CD4-positive, alpha-beta T cell (primary cell): Measurements from ENCODE around the gene AHRR. TPM values are rescaled to one million over a fixed set of nuclear protein-coding genes. Genes with fewer than 3 reads are reported as not detected.

ENCODE experiments used
- ATAC-seq: fragments of 200-7000 bp; cut with Tn5 transposase; one replicate; pipeline ENCODE4 v1.10.0; 2022; ENCODE audit warnings: mild to moderate bottlenecking; ENCODE audit not compliant: poor library complexity
- CTCF ChIA-PET: fragments of 350-600 bp; sonication (Branson Sonifier 250); formaldehyde crosslinking; loops from one replicate; lab custom pipeline; 2021; ENCODE audit warnings: antibody characterized with exemption, inconsistent platforms; lab: Charles Lee
- POLR2A ChIA-PET: fragments of 350-600 bp; sonication (Branson Sonifier 250); formaldehyde crosslinking; loops from one replicate; lab custom pipeline; 2021; ENCODE audit warnings: antibody characterized with exemption, inconsistent platforms; lab: Charles Lee
- DNase-seq, 14 experiments: peaks; one replicate each; pipeline ENCODE4 v3.0.0-alpha.2; 2013 to 2020; ENCODE audit warnings: mixed read lengths in 2 of 14
- H3K27ac ChIP-seq, 2 donors: one replicate each; pipeline versions ENCODE4 v1.5.1 to v1.7.0; 2013; ENCODE audit warnings: low read length in 2 of 2, low read depth in 1 of 2, mild to moderate bottlenecking in 1 of 2
- H3K27me3 ChIP-seq, 2 experiments: 1 replicate in 1 of 2; 2 replicates in 1 of 2; pipeline versions ENCODE4 v1.6.1 to v1.7.0; 2013; ENCODE audit warnings: low read length in 2 of 2, control low read depth in 1 of 2, mild to moderate bottlenecking in 1 of 2, moderate library complexity in 1 of 2; ENCODE audit not compliant: insufficient read depth in 2 of 2, control insufficient read depth in 1 of 2
- H3K36me3 ChIP-seq: one replicate; pipeline ENCODE4 v1.6.1; 2013; ENCODE audit warnings: low read length, control low read depth; ENCODE audit not compliant: insufficient read depth
- H3K4me1 ChIP-seq: one replicate; pipeline ENCODE4 v1.6.1; 2013; ENCODE audit warnings: low read length, control low read depth; ENCODE audit not compliant: insufficient read depth
- H3K4me3 ChIP-seq: one replicate; pipeline ENCODE4 v1.5.1; 2013; ENCODE audit warnings: mild to moderate bottlenecking, low read length, moderate library complexity
- H3K9me3 ChIP-seq, 2 experiments: 1 replicate in 1 of 2; 2 replicates in 1 of 2; pipeline versions ENCODE4 v1.6.1 to v1.7.0; 2013; ENCODE audit warnings: low read length in 2 of 2, mild to moderate bottlenecking in 2 of 2, control low read depth in 1 of 2, moderate library complexity in 1 of 2; ENCODE audit not compliant: control insufficient read depth in 1 of 2, insufficient read depth in 1 of 2
- H3K27ac Mint-ChIP-seq: one replicate; pipeline ENCODE4 v1.8.0; 2020; ENCODE audit warnings: mixed read lengths
- H3K27me3 Mint-ChIP-seq: one replicate; pipeline ENCODE4 v1.8.0; 2021; ENCODE audit warnings: mixed read lengths
- H3K36me3 Mint-ChIP-seq: one replicate; pipeline ENCODE4 v1.8.0; 2021; ENCODE audit warnings: low read depth, mixed read lengths
- H3K4me1 Mint-ChIP-seq: one replicate; pipeline ENCODE4 v1.8.0; 2021; ENCODE audit warnings: low read depth, mixed read lengths
- H3K4me3 Mint-ChIP-seq: one replicate; pipeline ENCODE4 v1.8.0; 2020; ENCODE audit warnings: mild to moderate bottlenecking, mixed read lengths
- H3K9me3 Mint-ChIP-seq: one replicate; pipeline ENCODE4 v1.8.0; 2020; ENCODE audit warnings: mixed read lengths
- CTCF ChIP-seq: fragments of 200-600 bp; IDR thresholded peaks from one replicate; pipeline ENCODE4 v1.8.0; 2022; ENCODE audit warnings: antibody characterized with exemption, mild to moderate bottlenecking
- intact Hi-C, 2 experiments: fragments of 100-400 bp; cut with DNase I in 1 of 2; cut with micrococcal nuclease in 1 of 2; formaldehyde crosslinking; loops; one replicate each; pipeline versions ENCODE4 v1.15.1 to v1.9.0; 2023 to 2025; cut with DNase I, micrococcal nuclease
- total RNA-seq, 174 experiments: library from RNA in 2 of 174; stranded (reverse) in 2 of 174; gene quantifications; one replicate each; pipeline ENCODE4 v1.2.3 and lab custom pipeline; 2021 to 2026

Gene AHRR
- total RNA-seq, 2 experiments from 2014 or later, result 0.45 to 0.63 TPM

DNA sequence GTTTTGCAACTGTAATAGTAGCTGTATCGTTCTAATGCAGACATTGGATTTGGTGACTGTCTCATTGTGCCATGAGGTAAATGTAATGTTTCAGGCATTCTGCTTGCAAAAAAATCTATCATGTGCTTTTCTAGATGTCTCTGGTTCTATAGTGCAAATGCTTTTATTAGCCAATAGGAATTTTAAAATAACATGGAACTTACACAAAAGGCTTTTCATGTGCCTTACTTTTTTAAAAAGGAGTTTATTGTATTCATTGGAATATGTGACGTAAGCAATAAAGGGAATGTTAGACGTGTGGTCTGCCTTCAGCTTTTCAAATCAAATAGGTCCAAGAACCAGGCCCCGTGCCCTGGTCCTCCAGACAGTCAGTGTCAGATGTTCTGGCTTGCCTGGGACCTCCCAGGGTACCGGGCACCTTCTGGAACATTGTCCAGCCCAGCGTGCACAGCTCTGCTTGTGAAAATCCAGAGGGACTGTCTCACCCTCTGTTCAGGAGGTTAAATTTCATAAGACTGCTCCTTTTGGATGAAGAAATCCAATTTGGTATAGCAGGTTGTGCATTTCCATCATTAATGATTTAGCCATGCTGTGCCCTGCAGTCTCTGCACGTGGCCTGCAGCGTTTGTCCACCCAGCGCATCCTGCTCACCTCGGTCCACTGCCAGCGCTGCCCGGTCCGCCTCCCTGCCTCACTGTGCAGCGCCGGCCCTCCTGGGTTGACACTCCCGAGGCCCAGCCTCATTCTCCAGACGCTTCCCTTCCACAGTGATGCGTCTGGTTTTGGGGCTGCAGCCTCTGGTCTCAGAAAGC lies 6.6 kb upstream of the AHRR start:
- no peaks in the 10 kb centered on the region for H3K9me3 Mint-ChIP-seq
- H3K4me3 Mint-ChIP-seq, result no peak overlapping the region
- H3K27ac Mint-ChIP-seq, result no peak overlapping the region
- ATAC-seq (no peak), DNase-seq (no peak)
- no peaks in the 10 kb centered on the region for H3K4me1 Mint-ChIP-seq
- H3K27me3 ChIP-seq, result peaks cover 10 to 17% of the 10 kb centered on the region in 2 experiments
- H3K4me3 ChIP-seq, result no peak overlapping the region
- peaks cover 48% of the 10 kb centered on the region for H3K36me3 ChIP-seq
- TF ChIP-seq CTCF, result no peak
- no peak overlapping the region for H3K27ac ChIP-seq
- H3K27me3 Mint-ChIP-seq, result peaks cover 7% of the 10 kb centered on the region
- H3K9me3 ChIP-seq, result peaks cover 0 to 7% of the 10 kb centered on the region in 2 experiments
- ChIA-PET CTCF (no interaction called here), POLR2A (no interaction called here)
- intact Hi-C loops, result no loop called here
- H3K36me3 Mint-ChIP-seq, result peaks cover 24% of the 10 kb centered on the region
- H3K4me1 ChIP-seq, result peaks cover 3% of the 10 kb centered on the region

- intact Hi-C loops, result loop anchor here in 1 of 2 experiments (2.0 kb wide), 1 partner anchor 111 kb away; no protein-coding TSS in a partner anchor
- Mint-ChIP-seq H3K4me1 (no peaks in the 10 kb centered on the region), H3K27me3 (peaks cover 12% of the 10 kb centered on the region), H3K9me3 (no peaks in the 10 kb centered on the region), H3K36me3 (peaks cover 24% of the 10 kb centered on the region), H3K27ac (no peak overlapping the region), H3K4me3 (no peak overlapping the region)
- TF ChIP-seq CTCF, result no peak
- peaks cover 5% of the 10 kb centered on the region for H3K4me1 ChIP-seq
- peaks cover 0 to 7% of the 10 kb centered on the region in 2 experiments for H3K9me3 ChIP-seq
- H3K36me3 ChIP-seq, result peaks cover 40% of the 10 kb centered on the region
- POLR2A ChIA-PET, result no interaction called here
- no peak overlapping the region for H3K4me3 ChIP-seq
- no peak overlapping the region for H3K27ac ChIP-seq
- H3K27me3 ChIP-seq, result peaks cover 17 to 24% of the 10 kb centered on the region in 2 experiments
- DNase-seq (no peak), ATAC-seq (no peak)
- CTCF ChIA-PET, result no interaction called here
These were observed 5.9 kb upstream of the AHRR start for GRCh38 chr5:315488-316209.

DNA sequence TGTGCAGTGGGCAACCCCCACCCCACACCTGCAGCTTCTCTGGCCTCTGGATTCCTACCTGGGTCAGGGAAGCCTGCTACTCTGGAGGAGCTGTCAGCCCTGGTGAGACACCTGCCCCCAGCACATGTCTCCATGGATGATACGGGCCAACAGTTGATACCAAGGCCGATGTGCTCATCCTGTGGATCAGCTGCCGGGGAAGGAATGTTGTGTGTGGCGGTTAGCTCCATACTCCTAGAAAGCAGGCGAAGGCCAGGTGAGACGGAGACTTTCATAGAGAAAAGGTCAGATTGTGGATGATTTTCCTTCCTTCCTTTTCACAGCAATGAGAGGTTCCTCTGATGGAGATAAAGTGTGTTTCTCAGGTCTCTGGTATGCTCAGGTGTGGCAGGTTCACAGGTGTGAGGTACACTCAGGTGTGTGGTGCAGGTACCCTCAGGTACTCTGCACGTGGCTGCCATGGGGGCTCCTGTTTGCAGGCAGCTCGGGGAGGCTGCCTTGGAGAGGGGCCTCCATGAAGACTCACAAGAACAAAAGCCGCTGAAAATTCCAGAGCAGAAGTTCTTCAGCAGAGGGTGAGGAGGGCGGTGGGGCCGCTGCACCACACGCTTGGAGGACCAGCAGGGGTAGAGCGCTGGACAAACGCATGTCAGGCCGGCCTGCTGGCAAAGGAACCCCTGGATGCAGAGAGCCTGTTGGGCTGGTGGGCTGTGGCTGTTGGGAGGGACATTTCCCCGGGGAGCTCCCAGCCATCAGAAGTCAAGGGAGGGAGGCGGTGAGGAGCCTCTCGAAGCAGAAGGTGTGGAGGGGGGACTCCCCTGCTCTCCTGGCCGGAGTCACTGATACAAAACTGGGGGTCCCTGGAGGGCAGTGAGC lies 5.1 kb upstream of the AHRR start:
- intact Hi-C loops, result loop anchor here in 1 of 2 experiments (2.0 kb wide), 1 partner anchor 110 kb away; no protein-coding TSS in a partner anchor
- H3K36me3 Mint-ChIP-seq, result peaks cover 17% of the 10 kb centered on the region

More for the DNA sequence above, 5.1 kb upstream of the AHRR start:
- Histone ChIP-seq H3K4me3 (no peak overlapping the region), H3K9me3 (peaks cover 0 to 10% of the 10 kb centered on the region in 2 experiments), H3K27ac (no peak overlapping the region), H3K4me1 (peaks cover 13% of the 10 kb centered on the region), H3K36me3 (peaks cover 33% of the 10 kb centered on the region), H3K27me3 (peaks cover 19 to 31% of the 10 kb centered on the region in 2 experiments)
- Mint-ChIP-seq H3K27ac (no peak overlapping the region), H3K9me3 (no peaks in the 10 kb centered on the region), H3K27me3 (peaks cover 14% of the 10 kb centered on the region), H3K4me1 (no peaks in the 10 kb centered on the region), H3K4me3 (no peak overlapping the region)
- TF ChIP-seq CTCF, result no peak
- ChIA-PET POLR2A (no interaction called here), CTCF (no interaction called here)
- ATAC-seq (no peak), DNase-seq (no peak)
